Spleen (tissue), 11 donors: ENCODE measurements around the gene VSX2. TPM values are rescaled to one million over a fixed set of nuclear protein-coding genes. Genes with fewer than 3 reads are reported as not detected.

ENCODE experiments used
- DNase-seq: peaks from one replicate; pipeline ENCODE4 v3.0.0-alpha.2; 2020
- H3K27ac ChIP-seq, 8 donors: fragments of 200-600 bp; sonication (generic) in 7 of 8; 1 replicate in 4 of 8; 2 replicates in 4 of 8; pipeline versions ENCODE4 v1.5.0 to v1.8.0; 2016 to 2021; ENCODE audit warnings: inconsistent platforms in 4 of 8, mild to moderate bottlenecking in 4 of 8, moderate library complexity in 1 of 8
- H3K27me3 ChIP-seq, 7 donors: fragments of 200-600 bp; sonication (generic) in 6 of 7; replicated peaks in 1 of 7; 1 replicate in 4 of 7; 2 replicates in 3 of 7; pipeline versions ENCODE4 v1.5.0 to v1.8.0; 2016 to 2021; ENCODE audit warnings: inconsistent platforms in 3 of 7, mild to moderate bottlenecking in 1 of 7
- H3K36me3 ChIP-seq, 6 donors: fragments of 200-600 bp; sonication (generic) in 5 of 6; 1 replicate in 4 of 6; 2 replicates in 2 of 6; pipeline versions ENCODE4 v1.5.0 to v1.8.0; 2016 to 2021; ENCODE audit warnings: inconsistent platforms in 2 of 6
- H3K4me1 ChIP-seq, 6 donors: fragments of 200-600 bp; sonication (generic) in 5 of 6; 1 replicate in 3 of 6; 2 replicates in 3 of 6; pipeline versions ENCODE4 v1.5.0 to v1.8.0; 2016 to 2021; ENCODE audit warnings: inconsistent platforms in 3 of 6
- H3K4me3 ChIP-seq, 8 donors: fragments of 200-600 bp; sonication (generic) in 7 of 8; 1 replicate in 4 of 8; 2 replicates in 4 of 8; pipeline versions ENCODE4 v1.5.0 to v1.8.0; 2016 to 2021; ENCODE audit warnings: inconsistent platforms in 4 of 8, mild to moderate bottlenecking in 4 of 8, moderate library complexity in 2 of 8
- H3K9me3 ChIP-seq, 8 donors: fragments of 200-600 bp; sonication (generic) in 7 of 8; 1 replicate in 4 of 8; 2 replicates in 4 of 8; pipeline versions ENCODE4 v1.5.0 to v1.8.0; 2016 to 2021; ENCODE audit warnings: inconsistent platforms in 4 of 8
- CTCF ChIP-seq, 11 experiments: fragments of 200-600 bp in 7 of 11; fragments of 450-650 bp in 4 of 11; sonication (generic) in 4 of 11; IDR thresholded peaks in 8 of 11; conservative IDR thresholded peaks in 3 of 11; 1 replicate in 7 of 11; 2 replicates in 4 of 11; pipeline versions ENCODE4 v1.4.0 to v1.8.0; 2016 to 2021; ENCODE audit warnings: antibody characterized with exemption in 11 of 11, inconsistent platforms in 4 of 11, mild to moderate bottlenecking in 1 of 11
- POLR2A ChIP-seq, 3 donors: fragments of 450-650 bp; IDR thresholded peaks; one replicate each; pipeline ENCODE4 v1.5.1; 2017; ENCODE audit warnings: antibody characterized with exemption in 3 of 3, mild to moderate bottlenecking in 1 of 3
- POLR2AphosphoS5 ChIP-seq, 3 donors: sonication (generic); formaldehyde crosslinking; IDR thresholded peaks; one replicate each; pipeline ENCODE4 v1.5.1; 2017; ENCODE audit warnings: antibody characterized with exemption in 3 of 3
- WGBS, 5 donors: extraction: QIAGEN DNeasy Blood & Tissue Kit in 3 of 5; methylation state at CpG; one replicate each; pipeline versions ENCODE4 v1.1.5 to v1.1.7; 2013 to 2018; 5-methylcytosine and 5-hydroxymethylcytosine counted together
- intact Hi-C: fragments of 100-400 bp; cut with DNase I; formaldehyde crosslinking; loops from one replicate; pipeline ENCODE4 v1.15.0; 2023; ENCODE audit warnings: low total_unique reads
- polyA plus RNA-seq, 3 donors: library from polyadenylated mRNA; stranded (reverse); fragments of 200-250 nt; gene quantifications; one replicate each; pipeline ENCODE4 v1.2.1, GENCODE V29; 2013
- total RNA-seq, 7 donors: library from RNA; depleted of rRNA in 3 of 7; stranded (reverse); fragments of >200 nt in 3 of 7; fragmentation: NEBNext Ultra II Directional in 4 of 7; extraction: Animal tissue kit (Norgen Biotek cat#: 25700) in 4 of 7; gene quantifications; one replicate each; pipeline versions ENCODE4 v1.1.0 to v1.2.1, GENCODE V29; 2016 to 2021
- donor health status: healthy with polysubstance abuse.
- donor health status: DM: no; HTN: no; CAD: no; lungs with moderate emphysema.
- donor health status: DM: no; HTN: no; CAD: no.
- donor health status: Bipolar disorder and iron deficiency.
- donor health status: healthy.
- donor health status: DM: no; HTN: no; CAD: no.
- donor health status: DM: yes; HTN: yes; CAD: no.

Gene VSX2
- total and polyA plus RNA-seq, 10 donors = not detected

- H3K27me3 ChIP-seq = peaks cover 0 to 25% (median 12%) of the 10 kb centered on the region in 7 donors
- DNase-seq = no peak
- peaks cover 2 to 19% (median 13%) of the 10 kb centered on the region in 6 donors for H3K4me1 ChIP-seq
- 91 to 97% (median 93%) methylated on average over 9 of the region's 9 CpGs for WGBS, 5 donors
- intact Hi-C loops = no loop called here
- no peak overlapping the region for H3K4me3 ChIP-seq
- H3K36me3 ChIP-seq = no peaks in the 10 kb centered on the region
- H3K9me3 ChIP-seq = no peaks in the 10 kb centered on the region
- TF ChIP-seq POLR2AphosphoS5 (IDR thresholded peaks at IDR 0.05) (no peak), CTCF (IDR thresholded peaks at IDR 0.05 in 8 of 11, conservative IDR thresholded peaks at IDR 0.05 in 3 of 11) (no peak), POLR2A (IDR thresholded peaks at IDR 0.05) (no peak)
- no peak overlapping the region for H3K27ac ChIP-seq
These were observed 22.8 kb downstream of the VSX2 start for GRCh38 chr14:74262076-74262475.

- H3K4me1 ChIP-seq = peaks cover 0 to 8% (median 4%) of the 10 kb centered on the region in 6 donors
- TF ChIP-seq CTCF (IDR thresholded peaks at IDR 0.05 in 8 of 11, conservative IDR thresholded peaks at IDR 0.05 in 3 of 11) (no peak), POLR2AphosphoS5 (IDR thresholded peaks at IDR 0.05) (no peak), POLR2A (IDR thresholded peaks at IDR 0.05) (no peak)
- H3K27ac ChIP-seq = no peak overlapping the region
- WGBS, 5 donors = 78 to 84% (median 81%) methylated on average over 9 of the region's 9 CpGs
- no peak overlapping the region for H3K4me3 ChIP-seq
- intact Hi-C loops = no loop called here
- no peaks in the 10 kb centered on the region for H3K36me3 ChIP-seq
- H3K27me3 ChIP-seq = peaks cover 0 to 17% (median 8%) of the 10 kb centered on the region in 7 donors
- DNase-seq = no peak
- no peaks in the 10 kb centered on the region for H3K9me3 ChIP-seq
These were observed 23.9 kb downstream of the VSX2 start for GRCh38 chr14:74263181-74263580.

GRCh38 chr14:74263921-74264320, 24.7 kb downstream of the VSX2 start:
- Histone ChIP-seq H3K27me3 (peaks cover 0 to 9% (median under 1%) of the 10 kb centered on the region in 7 donors), H3K4me3 (no peak overlapping the region), H3K27ac (no peak overlapping the region), H3K9me3 (no peaks in the 10 kb centered on the region), H3K4me1 (peaks cover 0 to under 1% (median 0%) of the 10 kb centered on the region in 6 donors), H3K36me3 (no peaks in the 10 kb centered on the region)
- intact Hi-C loops = no loop called here
- DNase-seq = no peak
- WGBS, 5 donors = 44 to 78% (median 67%) methylated on average over 5 of the region's 5 CpGs
- TF ChIP-seq CTCF (IDR thresholded peaks at IDR 0.05 in 8 of 11, conservative IDR thresholded peaks at IDR 0.05 in 3 of 11) (no peak), POLR2AphosphoS5 (IDR thresholded peaks at IDR 0.05) (no peak), POLR2A (IDR thresholded peaks at IDR 0.05) (no peak)

- intact Hi-C loops = no loop called here
- DNase-seq = no peak
- WGBS, 5 donors = 66 to 77% (median 69%) methylated on average over 13 of the region's 13 CpGs
- H3K4me1 ChIP-seq = no peaks in the 10 kb centered on the region
- no peaks in the 10 kb centered on the region for H3K36me3 ChIP-seq
- H3K27ac ChIP-seq = no peak overlapping the region
- no peak for TF ChIP-seq CTCF (IDR thresholded peaks at IDR 0.05 in 8 of 11, conservative IDR thresholded peaks at IDR 0.05 in 3 of 11)
- no peak for TF ChIP-seq POLR2AphosphoS5 (IDR thresholded peaks at IDR 0.05)
- no peak for TF ChIP-seq POLR2A (IDR thresholded peaks at IDR 0.05)
- H3K27me3 ChIP-seq = no peaks in the 10 kb centered on the region
- no peaks in the 10 kb centered on the region for H3K9me3 ChIP-seq
- H3K4me3 ChIP-seq = no peak overlapping the region
These were observed 26.2 kb downstream of the VSX2 start for GRCh38 chr14:74265301-74265965.
